GM23338 (cell line): Measurements from ENCODE around the gene SEZ6.

Experiments
- CREB1 ChIP-seq: fragments of 250-450 bp; sonication (Bioruptor Pico); IDR thresholded peaks from 2 replicates; pipeline ENCODE4 v1.5.0; 2020; ENCODE audit warnings: low read depth, mild to moderate bottlenecking, moderate library complexity
- CTCF ChIP-seq, 2 experiments: fragments of 200-600 bp in 1 of 2; sonication (generic) in 1 of 2; conservative IDR thresholded peaks; 2 replicates each; pipeline versions ENCODE4 v1.5.1 to v1.6.1; 2016 to 2017; ENCODE audit warnings: antibody characterized with exemption in 2 of 2, low read depth in 2 of 2, mild to moderate bottlenecking in 2 of 2, moderate library complexity in 1 of 2
- EZH2 ChIP-seq: fragments of 200-600 bp; sonication (generic); IDR thresholded peaks from one replicate; pipeline ENCODE4 v1.8.0; 2017; ENCODE audit warnings: antibody characterized with exemption, mild to moderate bottlenecking, low read depth; ENCODE audit not compliant: unreplicated experiment
- JUNB ChIP-seq: IDR thresholded peaks from one replicate; pipeline ENCODE4 v1.6.1; 2016; ENCODE audit warnings: antibody characterized with exemption; ENCODE audit not compliant: unreplicated experiment

DNA sequence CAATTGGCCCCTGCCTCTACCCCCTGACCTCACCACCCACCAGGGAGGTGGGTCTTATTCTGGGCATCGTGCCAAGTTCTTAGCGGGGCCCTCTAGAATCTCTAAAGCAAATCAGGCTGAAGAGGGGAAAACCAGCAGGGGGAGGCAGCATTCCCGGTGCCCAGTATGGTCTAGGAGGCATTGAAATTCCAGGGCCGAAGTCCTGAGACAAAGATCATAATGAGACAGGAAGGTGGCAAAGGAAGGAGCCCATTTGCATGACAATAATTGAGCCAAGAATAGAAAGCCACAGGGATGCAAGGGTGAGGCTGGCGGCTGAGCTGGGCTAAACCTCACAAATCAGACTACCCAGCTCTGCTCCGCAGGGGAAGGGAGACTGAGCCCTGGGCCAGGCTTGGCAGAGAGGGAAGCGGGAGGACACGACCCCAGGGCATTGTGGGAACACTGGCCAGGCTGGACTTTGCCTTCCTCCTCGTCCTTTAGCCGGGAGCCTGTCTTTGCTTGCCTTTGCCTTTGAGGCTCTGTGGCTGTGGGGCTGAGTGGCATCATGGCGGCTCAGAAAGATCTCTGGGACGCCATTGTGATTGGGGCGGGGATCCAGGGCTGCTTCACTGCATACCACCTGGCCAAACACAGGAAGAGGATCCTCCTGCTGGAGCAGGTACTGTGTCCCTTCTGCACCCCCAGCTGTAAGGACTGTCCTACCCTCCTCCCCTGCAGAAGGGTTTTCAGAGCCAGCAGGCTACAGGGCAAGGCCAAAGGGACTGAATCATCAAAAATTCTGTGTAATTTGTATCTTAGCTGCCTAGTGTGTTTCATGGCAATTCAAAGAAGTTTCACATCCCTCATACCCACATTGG, 37.1 kb upstream of the SEZ6 start, which contains the start of gene PIPOX:
- peak; percentile 64 to 69 for TF ChIP-seq CTCF (conservative IDR thresholded peaks at IDR 0.05; ENCODE audit: low read depth in 2 of 2)
- TF ChIP-seq CREB1 (CRISPR knock-in tag), result no peak
- no peak for TF ChIP-seq EZH2
- TF ChIP-seq JUNB, result no peak
